Stimulated activated CD8-positive, alpha-beta memory T cell treated with anti-CD3 and anti-CD28 coated beads, Interleukin-4, amount 100 ng/mL, for 24 hours (primary cell): Measurements from ENCODE around the gene ELF2.
"Not testable (repeated sequence)": the region's sequence is repeated elsewhere in the genome, so short reads cannot be mapped to it uniquely, and the experiment has no call there.

Experiments
- DNase-seq: peaks from one replicate; pipeline ENCODE4 v3.0.0-alpha.2; 2020; ENCODE audit warnings: low read depth

Gene ELF2

GRCh38 chr4:139018971-139019758 is 157.9 kb downstream of the ELF2 start:
- DNase-seq, result no peak

- DNase-seq, result no peak
Measured at GRCh38 chr4:139018501-139018900, 158.5 kb downstream of the ELF2 start.

- DNase-seq, result no peak
Measured at GRCh38 chr4:139017861-139018260, 159.2 kb downstream of the ELF2 start.

DNA sequence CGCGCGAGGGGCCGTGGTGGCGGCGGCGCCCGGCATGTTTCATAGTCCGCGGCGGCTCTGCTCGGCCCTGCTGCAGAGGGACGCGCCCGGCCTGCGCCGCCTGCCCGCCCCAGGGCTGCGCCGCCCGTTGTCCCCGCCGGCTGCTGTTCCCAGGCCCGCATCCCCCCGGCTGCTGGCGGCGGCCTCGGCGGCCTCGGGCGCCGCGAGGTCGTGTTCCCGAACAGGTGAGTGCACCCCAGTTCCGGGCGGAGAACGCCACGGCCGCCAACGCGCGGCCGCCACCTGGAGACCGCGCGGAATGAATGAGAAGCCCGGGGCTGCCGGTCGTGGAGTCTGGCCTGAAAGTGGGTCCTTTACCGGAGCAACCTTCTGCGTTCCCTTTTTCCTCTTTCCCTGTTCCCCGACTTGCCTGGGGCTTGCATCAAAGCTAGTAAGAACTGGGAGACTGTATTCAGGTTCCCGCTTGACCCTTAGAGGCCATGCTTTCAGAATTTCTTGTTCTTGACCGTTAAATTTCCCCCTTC is 161.0 kb downstream of the ELF2 start:
- DNase-seq, result no peak

DNA sequence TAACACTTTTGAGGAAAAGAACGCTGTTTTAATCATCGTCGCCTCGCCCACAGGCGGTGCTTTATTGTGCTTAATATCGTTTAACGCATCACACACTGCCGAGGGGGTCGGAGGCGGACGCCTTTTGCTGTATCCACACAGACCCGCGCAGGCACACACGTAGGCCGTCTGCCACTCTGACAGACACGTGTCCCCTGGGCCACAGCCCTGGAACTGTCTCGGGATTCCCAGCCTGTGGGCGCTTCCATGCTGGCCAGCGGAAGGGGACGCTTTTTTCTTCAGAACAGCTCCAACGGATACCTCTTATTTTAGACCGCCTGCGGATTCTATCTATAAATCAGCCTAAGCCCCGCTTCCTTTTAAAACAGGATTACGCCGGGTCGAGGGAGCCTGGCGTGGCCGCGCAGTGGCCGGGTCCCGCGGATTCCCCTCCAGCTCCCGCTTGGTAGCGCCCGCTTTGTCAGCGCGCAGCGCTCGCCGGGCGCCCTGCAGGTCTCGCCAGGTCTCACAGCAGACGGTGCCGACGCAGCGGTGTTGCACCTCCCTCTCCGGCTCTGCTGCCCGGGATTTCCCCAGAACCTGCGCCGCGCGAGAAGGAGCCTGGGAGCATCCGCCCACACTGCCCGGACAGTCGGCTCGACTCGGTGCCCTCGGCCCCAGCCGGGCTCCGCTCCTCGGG is 161.6 kb downstream of the ELF2 start, which contains the start of gene NOCT:
Gene NOCT (plus strand): TSS at position 513 of the 679 bp plus-strand sequence. CDS start 201 bp downstream, outside the sequence.
- DNase-seq, result peak; percentile 90

GRCh38 chr4:139014371-139015268 is 162.4 kb downstream of the ELF2 start:
- DNase-seq, result no peak

DNA sequence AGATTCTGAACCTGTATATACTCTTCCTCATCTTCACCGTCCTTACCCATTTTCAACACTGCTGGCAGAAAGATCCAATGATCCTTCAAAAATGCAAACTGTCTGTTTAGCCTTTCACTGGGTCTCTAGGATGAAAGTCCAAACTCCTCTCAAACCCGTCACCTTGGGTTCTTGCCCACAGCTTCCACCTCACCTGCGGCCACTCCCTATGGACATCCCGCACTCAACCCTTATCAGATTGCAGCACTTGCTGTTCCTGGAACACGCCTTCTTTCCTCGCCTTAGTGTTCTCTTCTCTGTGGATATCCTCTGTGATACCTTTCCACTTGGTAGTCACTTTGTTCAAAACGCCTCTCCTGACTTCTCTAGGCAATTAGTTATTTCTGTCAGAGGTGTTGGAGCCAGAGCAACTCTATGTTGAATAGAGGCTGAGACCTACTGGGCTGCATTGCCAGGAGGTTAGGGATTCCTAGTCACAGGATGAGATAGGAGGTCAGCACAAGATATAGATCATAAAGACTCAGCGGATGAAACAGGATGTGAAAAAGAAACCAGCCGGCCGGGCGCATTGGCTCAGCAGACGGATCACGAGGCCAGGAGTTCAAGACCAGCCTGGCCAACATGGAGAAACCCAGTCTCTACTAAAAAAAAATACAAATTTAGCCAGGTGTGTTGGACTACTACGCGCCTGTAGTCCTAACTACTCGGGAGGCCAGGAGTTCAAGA is 165.6 kb downstream of the ELF2 start:
- no peak for DNase-seq

- no peak for DNase-seq
Measured at GRCh38 chr4:139009702-139010101, 167.3 kb downstream of the ELF2 start.

GRCh38 chr4:139008278-139008677 is 168.7 kb downstream of the ELF2 start:
- DNase-seq, result not testable (repeated sequence)

- DNase-seq, result no peak
Measured at GRCh38 chr4:139007640-139008039, 169.4 kb downstream of the ELF2 start.
